Vagina (tissue), 2 donors: ENCODE measurements around the gene KRT38.

Experiments used
- CTCF ChIP-seq, 3 experiments: fragments of 450-650 bp in 2 of 3; fragments of 200-600 bp in 1 of 3; sonication (generic) in 1 of 3; IDR thresholded peaks; one replicate each; pipeline ENCODE4 v1.5.1; 2017 to 2019; ENCODE audit warnings: antibody characterized with exemption in 3 of 3, mild to moderate bottlenecking in 2 of 3, moderate library complexity in 2 of 3
- POLR2A ChIP-seq, 2 donors: fragments of 450-650 bp; IDR thresholded peaks; one replicate each; pipeline ENCODE4 v1.6.1; 2017; ENCODE audit warnings: antibody characterized with exemption in 2 of 2, mild to moderate bottlenecking in 2 of 2, moderate library complexity in 2 of 2
- POLR2AphosphoS5 ChIP-seq, 2 donors: sonication (generic); formaldehyde crosslinking; IDR thresholded peaks; one replicate each; pipeline ENCODE4 v1.9.0; 2017; ENCODE audit warnings: antibody characterized with exemption in 2 of 2, mild to moderate bottlenecking in 2 of 2, low read depth in 1 of 2; ENCODE audit not compliant: insufficient read depth in 1 of 2

GRCh38 chr17:41462705-41463104 lies 21.9 kb upstream of the KRT38 start:
- TF ChIP-seq CTCF (IDR thresholded peaks at IDR 0.05) (no peak), POLR2AphosphoS5 (IDR thresholded peaks at IDR 0.05; ENCODE audit: insufficient read depth in 1 of 2, low read depth in 1 of 2) (no peak), POLR2A (IDR thresholded peaks at IDR 0.05) (no peak)
